HepG2 (cell line): ENCODE data around the gene TSPAN3. TPM values are rescaled to one million over a fixed set of nuclear protein-coding genes. Genes with fewer than 3 reads are reported as not detected.

Experiments used
- ATAC-seq: fragments of 200-7000 bp; cut with Tn5 transposase; 3 replicates; pipeline ENCODE4 v1.9.1; 2020; ENCODE audit warnings: mild to moderate bottlenecking, moderate library complexity
- BruUV-seq: library from RNA; stranded (reverse); fragments of 400-500 nt; replicated peaks from 2 replicates; lab custom pipeline; 2021; lab: Mats Ljungman, UMichigan
- CTCF ChIA-PET: fragments of 300-600 bp; formaldehyde crosslinking; extraction: SDS; loops from one replicate; lab custom pipeline; 2021; ENCODE audit warnings: low total read pairs, inconsistent platforms, low intra/inter-chr PET ratio; lab: Yijun Ruan, JAX
- POLR2A ChIA-PET: fragments of 350-600 bp; sonication (Branson Sonifier 250); formaldehyde crosslinking; loops from one replicate; lab custom pipeline; 2020; ENCODE audit warnings: antibody characterized with exemption, inconsistent platforms; lab: Yijun Ruan, JAX
- DNase-seq: peaks from one replicate; pipeline ENCODE4 v3.0.0-alpha.2; 2015; ENCODE audit warnings: low spot score
- FAIRE-seq: peaks from 3 replicates; lab custom pipeline; 2011; peaks lifted over from hg19 to GRCh38; lab: Jason Lieb, UNC
- H2AFZ ChIP-seq: one replicate; pipeline ENCODE4 v1.6.1; 2011; ENCODE audit warnings: low read length, inconsistent platforms
- H3K27ac ChIP-seq: fragments of 300-600 bp; 3 replicates; pipeline ENCODE4 v1.8.0; 2011; ENCODE audit warnings: mixed run types, mild to moderate bottlenecking, mixed read lengths, low read length, inconsistent platforms; ENCODE audit not compliant: insufficient read depth; ENCODE audit errors: extremely low read length
- H3K27me3 ChIP-seq, 2 experiments: fragments of 200-600 bp in 1 of 2; 2 replicates in 1 of 2; 3 replicates in 1 of 2; pipeline versions ENCODE4 v1.6.0 to v1.8.0; 2011; ENCODE audit warnings: low read length in 2 of 2, mild to moderate bottlenecking in 2 of 2, moderate library complexity in 2 of 2, inconsistent platforms in 1 of 2; ENCODE audit not compliant: insufficient read depth in 2 of 2, control insufficient read depth in 1 of 2
- H3K36me3 ChIP-seq, 2 experiments: fragments of 200-600 bp in 1 of 2; replicated peaks in 1 of 2; 2 replicates in 1 of 2; 3 replicates in 1 of 2; pipeline versions ENCODE4 v1.5.1 to v1.8.0; 2011; ENCODE audit warnings: low read length in 2 of 2, inconsistent platforms in 1 of 2; ENCODE audit not compliant: insufficient read depth in 2 of 2, control insufficient read depth in 1 of 2
- H3K4me1 ChIP-seq: 2 replicates; pipeline ENCODE4 v1.5.1; 2012; ENCODE audit warnings: low read length, inconsistent platforms; ENCODE audit not compliant: insufficient read depth
- H3K4me2 ChIP-seq: 2 replicates; pipeline ENCODE4 v1.6.0; 2011; ENCODE audit warnings: low read depth, low read length, inconsistent platforms
- H3K4me3 ChIP-seq, 3 experiments: fragments of 200-600 bp in 1 of 3; sonication (generic), shearing (Covaris generic) in 1 of 3; replicated peaks in 1 of 3; 2 replicates each; pipeline ENCODE4 v1.5.1; 2011 to 2016; ENCODE audit warnings: low read length in 3 of 3, inconsistent platforms in 2 of 3, low read depth in 2 of 3, mild to moderate bottlenecking in 2 of 3, control low read depth in 1 of 3, mixed read lengths in 1 of 3; ENCODE audit not compliant: insufficient read depth in 1 of 3
- H3K79me2 ChIP-seq: one replicate; pipeline ENCODE4 v1.6.1; 2011; ENCODE audit warnings: low read length, inconsistent platforms; ENCODE audit not compliant: insufficient read depth
- H3K9ac ChIP-seq: 2 replicates; pipeline ENCODE4 v1.6.0; 2011; ENCODE audit warnings: mild to moderate bottlenecking, low read depth, low read length, inconsistent platforms; ENCODE audit not compliant: insufficient read depth
- H3K9me3 ChIP-seq: 2 replicates; pipeline ENCODE4 v1.5.1; 2012; ENCODE audit warnings: mild to moderate bottlenecking, low read length
- H4K20me1 ChIP-seq: 2 replicates; pipeline ENCODE4 v1.6.0; 2011; ENCODE audit warnings: inconsistent platforms, mild to moderate bottlenecking, low read length, moderate library complexity; ENCODE audit not compliant: insufficient read depth
- GATA4 ChIP-seq: sonication (generic); IDR thresholded peaks from 2 replicates; pipeline ENCODE4 v1.6.1; 2016; ENCODE audit warnings: antibody characterized with exemption, low read depth, borderline replicate concordance
- MBD4 ChIP-seq: IDR thresholded peaks from 2 replicates; pipeline ENCODE4 v1.6.1; 2012; ENCODE audit warnings: low read length, inconsistent platforms, borderline replicate concordance
- ZNF329 ChIP-seq: sonication (generic); formaldehyde crosslinking; IDR thresholded peaks from 2 replicates; pipeline ENCODE4 v1.9.0; 2021; ENCODE audit warnings: low read depth, mild to moderate bottlenecking, missing genetic modification reagents
- ZNF367 ChIP-seq: sonication (generic); formaldehyde crosslinking; IDR thresholded peaks from 2 replicates; pipeline ENCODE4 v1.4.0; 2020; ENCODE audit warnings: missing genetic modification reagents, borderline replicate concordance
- ZNF432 ChIP-seq: sonication (generic); formaldehyde crosslinking; IDR thresholded peaks from 2 replicates; pipeline ENCODE4 v1.5.0; 2020; ENCODE audit warnings: missing genetic modification reagents, mild to moderate bottlenecking, borderline replicate concordance
- WGBS: methylation state at CpG from one replicate; pipeline ENCODE4 v1.1.6; 2017; ENCODE audit warnings: low lambda C conversion rate; 5-methylcytosine and 5-hydroxymethylcytosine counted together
- in situ Hi-C: cut with HindIII; loops from 2 replicates; pipeline ENCODE4 v1.10.0; 2017; ENCODE audit warnings: low pct_unique_long_range_greater_than_20kb; ENCODE audit not compliant: extremely low pct_ligation_motif_present
- intact Hi-C: fragments of 100-400 bp; cut with micrococcal nuclease; formaldehyde crosslinking; loops from one replicate; pipeline ENCODE4 v1.10.0; 2022; ENCODE audit not compliant: unreplicated experiment
- polyA plus RNA-seq, 8 experiments: library from polyadenylated mRNA; depleted of rRNA in 3 of 8; stranded (reverse) in 7 of 8; unstranded in 1 of 8; fragments of >200 nt; fragmentation: Illumina TruSeq in 4 of 8; extraction: Trizol in 4 of 8; gene quantifications; 2 replicates each; pipeline versions ENCODE4 v1.2.1 to v1.2.3, GENCODE V29; 2011 to 2016; ENCODE audit warnings: low read depth in 4 of 8, missing spikeins in 1 of 8, mixed read lengths in 1 of 8; ENCODE audit not compliant: insufficient read depth in 1 of 8
- total RNA-seq, 5 experiments: library from RNA; depleted of rRNA; stranded (reverse); fragments of >200 nt; fragmentation: Illumina TruSeq; extraction: Trizol; gene quantifications; 2 replicates each; pipeline ENCODE4 v1.2.3, GENCODE V29; 2016; ENCODE audit warnings: low read depth in 1 of 5
- TF ChIP-seq, protein P1 (sequence below): sonication (generic); formaldehyde crosslinking; IDR thresholded peaks from 2 replicates; pipeline ENCODE4 v1.5.1; 2020; ENCODE audit warnings: mild to moderate bottlenecking, missing genetic modification reagents, borderline replicate concordance

Gene TSPAN3
- total and polyA plus RNA-seq, 2 of the 13 experiments (the other 11 are each of a cell fraction or from before 2014, with no cell fraction given), result 167 to 170 TPM

DNA sequence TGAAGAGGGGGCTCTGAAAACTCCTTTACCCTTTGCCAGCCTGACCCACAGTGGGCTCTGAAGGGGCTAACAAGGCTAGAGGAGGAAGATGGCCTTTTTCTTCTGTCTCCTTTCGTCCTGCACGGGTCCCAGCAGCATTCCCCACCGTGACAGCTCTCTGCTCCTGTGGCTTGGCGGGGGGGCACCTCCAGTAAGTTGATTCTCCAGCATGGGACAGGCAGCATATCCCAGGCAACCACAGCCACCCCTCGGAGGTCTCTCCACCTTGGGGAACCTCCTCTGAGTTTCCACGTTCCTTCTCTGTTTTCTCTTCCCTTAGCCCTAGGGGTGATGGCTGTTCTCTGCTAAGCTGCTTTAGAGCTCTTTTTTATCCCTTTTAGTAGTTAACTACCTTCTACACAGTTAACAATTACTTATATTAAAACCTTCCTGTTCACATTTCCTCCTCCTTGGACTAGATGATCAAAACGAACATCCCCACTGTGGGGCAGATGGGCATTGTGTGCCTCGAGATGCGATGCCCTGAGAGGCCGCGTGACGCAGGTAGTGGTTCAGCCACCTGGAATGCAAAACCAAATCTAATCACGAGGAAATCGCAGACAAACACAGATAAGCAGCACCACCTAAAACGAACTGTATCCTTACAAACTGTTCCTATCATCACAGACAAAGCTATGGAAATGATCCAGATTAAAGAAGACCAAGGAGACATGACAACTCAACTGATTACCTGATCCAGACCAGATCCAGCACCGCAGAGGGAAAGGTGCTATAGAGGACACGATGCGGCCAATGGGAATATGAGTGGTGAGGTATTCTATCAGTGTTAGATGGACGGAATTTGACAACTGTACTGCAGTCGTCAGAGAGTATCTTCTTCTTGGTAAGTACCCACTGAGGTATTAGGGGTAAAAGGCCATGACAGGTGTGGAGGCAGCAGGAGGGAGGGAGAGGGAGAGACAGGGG lies 27.7 kb downstream of the TSPAN3 start:
- Histone ChIP-seq H3K4me2 (no peak overlapping the region), H3K27me3 (no peaks in the 10 kb centered on the region), H3K4me3 (no peak overlapping the region), H3K9ac (no peak overlapping the region), H3K9me3 (no peaks in the 10 kb centered on the region), H2AFZ (no peak overlapping the region), H3K4me1 (no peaks in the 10 kb centered on the region), H3K27ac (no peak overlapping the region), H4K20me1 (no peaks in the 10 kb centered on the region), H3K79me2 (no peaks in the 10 kb centered on the region), H3K36me3 (peaks cover 5 to 44% of the 10 kb centered on the region in 2 experiments)
- in situ Hi-C loops (no loop called here), intact Hi-C loops (no loop called here)
- ATAC-seq, result no peak
- ChIA-PET POLR2A (no interaction called here), CTCF (no interaction called here)
- TF ChIP-seq ZNF329 (CRISPR knock-in tag) (no peak), MBD4 (no peak)
- FAIRE-seq, result no peak
- no TSS peak for BruUV-seq
- DNase-seq, result no peak
- WGBS, result 94% methylated on average over 20 of the region's 20 CpGs

DNA sequence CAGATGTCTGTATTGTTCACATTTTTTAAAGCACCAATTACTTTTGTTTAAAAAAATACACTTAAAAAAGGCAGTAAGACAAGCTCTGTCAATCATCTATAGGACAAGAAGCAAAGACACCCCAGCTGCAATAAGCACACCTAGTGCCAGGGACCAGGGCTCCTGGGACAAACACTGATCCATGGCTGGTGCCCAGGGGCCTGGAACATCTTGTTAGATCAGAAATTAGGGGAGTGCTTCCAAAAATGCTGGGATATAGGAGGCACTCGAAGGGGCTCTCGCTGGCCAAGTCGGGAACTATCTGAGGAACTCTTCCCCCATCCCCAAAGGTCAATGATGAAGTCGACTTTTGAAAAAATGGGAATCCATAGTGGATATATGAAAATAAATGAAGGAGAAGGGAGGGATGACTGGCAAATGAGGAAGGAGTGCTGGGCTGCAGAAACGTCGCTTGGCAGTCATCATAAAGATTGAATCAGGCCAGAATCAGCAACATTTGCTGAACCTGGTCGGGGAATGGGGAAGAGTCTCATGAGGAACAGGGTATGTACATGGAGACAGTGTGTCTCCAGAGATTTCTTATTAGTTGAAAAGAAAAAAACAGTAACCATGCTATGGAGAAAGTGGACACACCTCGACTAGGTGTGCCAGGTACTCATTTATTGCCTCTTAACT lies 28.5 kb downstream of the TSPAN3 start:
- no peak overlapping the region for H2AFZ ChIP-seq
- no peaks in the 10 kb centered on the region for H4K20me1 ChIP-seq
- ATAC-seq (no peak), FAIRE-seq (no peak), DNase-seq (no peak)
- H3K4me3 ChIP-seq, result no peak overlapping the region
- WGBS, result 95% methylated on average over 8 of the region's 8 CpGs
- in situ Hi-C loops, result no loop called here
- BruUV-seq, result no TSS peak
- H3K79me2 ChIP-seq, result no peaks in the 10 kb centered on the region
- no peaks in the 10 kb centered on the region for H3K9me3 ChIP-seq
- peaks cover 5 to 42% of the 10 kb centered on the region in 2 experiments for H3K36me3 ChIP-seq
- POLR2A ChIA-PET, result no interaction called here
- H3K27me3 ChIP-seq, result no peaks in the 10 kb centered on the region
- CTCF ChIA-PET, result no interaction called here
- H3K9ac ChIP-seq, result no peak overlapping the region
- intact Hi-C loops, result no loop called here
- H3K4me2 ChIP-seq, result no peak overlapping the region
- H3K4me1 ChIP-seq, result no peaks in the 10 kb centered on the region
- H3K27ac ChIP-seq, result no peak overlapping the region
- TF ChIP-seq GATA4 (no peak), ZNF432 (no peak), ZNF367 (CRISPR knock-in tag) (no peak)
- TF ChIP-seq, protein P1, sequence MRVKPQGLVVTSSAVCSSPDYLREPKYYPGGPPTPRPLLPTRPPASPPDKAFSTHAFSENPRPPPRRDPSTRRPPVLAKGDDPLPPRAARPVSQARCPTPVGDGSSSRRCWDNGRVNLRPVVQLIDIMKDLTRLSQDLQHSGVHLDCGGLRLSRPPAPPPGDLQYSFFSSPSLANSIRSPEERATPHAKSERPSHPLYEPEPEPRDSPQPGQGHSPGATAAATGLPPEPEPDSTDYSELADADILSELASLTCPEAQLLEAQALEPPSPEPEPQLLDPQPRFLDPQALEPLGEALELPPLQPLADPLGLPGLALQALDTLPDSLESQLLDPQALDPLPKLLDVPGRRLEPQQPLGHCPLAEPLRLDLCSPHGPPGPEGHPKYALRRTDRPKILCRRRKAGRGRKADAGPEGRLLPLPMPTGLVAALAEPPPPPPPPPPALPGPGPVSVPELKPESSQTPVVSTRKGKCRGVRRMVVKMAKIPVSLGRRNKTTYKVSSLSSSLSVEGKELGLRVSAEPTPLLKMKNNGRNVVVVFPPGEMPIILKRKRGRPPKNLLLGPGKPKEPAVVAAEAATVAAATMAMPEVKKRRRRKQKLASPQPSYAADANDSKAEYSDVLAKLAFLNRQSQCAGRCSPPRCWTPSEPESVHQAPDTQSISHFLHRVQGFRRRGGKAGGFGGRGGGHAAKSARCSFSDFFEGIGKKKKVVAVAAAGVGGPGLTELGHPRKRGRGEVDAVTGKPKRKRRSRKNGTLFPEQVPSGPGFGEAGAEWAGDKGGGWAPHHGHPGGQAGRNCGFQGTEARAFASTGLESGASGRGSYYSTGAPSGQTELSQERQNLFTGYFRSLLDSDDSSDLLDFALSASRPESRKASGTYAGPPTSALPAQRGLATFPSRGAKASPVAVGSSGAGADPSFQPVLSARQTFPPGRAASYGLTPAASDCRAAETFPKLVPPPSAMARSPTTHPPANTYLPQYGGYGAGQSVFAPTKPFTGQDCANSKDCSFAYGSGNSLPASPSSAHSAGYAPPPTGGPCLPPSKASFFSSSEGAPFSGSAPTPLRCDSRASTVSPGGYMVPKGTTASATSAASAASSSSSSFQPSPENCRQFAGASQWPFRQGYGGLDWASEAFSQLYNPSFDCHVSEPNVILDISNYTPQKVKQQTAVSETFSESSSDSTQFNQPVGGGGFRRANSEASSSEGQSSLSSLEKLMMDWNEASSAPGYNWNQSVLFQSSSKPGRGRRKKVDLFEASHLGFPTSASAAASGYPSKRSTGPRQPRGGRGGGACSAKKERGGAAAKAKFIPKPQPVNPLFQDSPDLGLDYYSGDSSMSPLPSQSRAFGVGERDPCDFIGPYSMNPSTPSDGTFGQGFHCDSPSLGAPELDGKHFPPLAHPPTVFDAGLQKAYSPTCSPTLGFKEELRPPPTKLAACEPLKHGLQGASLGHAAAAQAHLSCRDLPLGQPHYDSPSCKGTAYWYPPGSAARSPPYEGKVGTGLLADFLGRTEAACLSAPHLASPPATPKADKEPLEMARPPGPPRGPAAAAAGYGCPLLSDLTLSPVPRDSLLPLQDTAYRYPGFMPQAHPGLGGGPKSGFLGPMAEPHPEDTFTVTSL (CRISPR knock-in tag), result no peak
